Bronchial epithelial cell (primary cell): Measurements from ENCODE around the gene F9. TPM values are rescaled to one million over a fixed set of nuclear protein-coding genes. Genes with fewer than 3 reads are reported as not detected.

Source experiments
- DNase-seq: peaks from one replicate; pipeline ENCODE4 v3.0.0-alpha.2; 2010; ENCODE audit warnings: low read depth
- FAIRE-seq: peaks from 2 replicates; lab custom pipeline; 2011; peaks lifted over from hg19 to GRCh38; lab: Jason Lieb, UNC
- H3K27me3 ChIP-seq: 2 replicates; pipeline ENCODE4 v1.5.1; 2011; ENCODE audit warnings: low read length; ENCODE audit not compliant: control insufficient read depth, insufficient read depth
- H3K36me3 ChIP-seq: 2 replicates; pipeline ENCODE4 v1.5.1; 2011; ENCODE audit warnings: low read length; ENCODE audit not compliant: control insufficient read depth, insufficient read depth
- H3K4me3 ChIP-seq: 2 replicates; pipeline ENCODE4 v1.5.1; 2011; ENCODE audit warnings: mild to moderate bottlenecking, low read depth, low read length, control low read depth
- total RNA-seq: library from RNA; depleted of rRNA; stranded (reverse); fragments of >200 nt; gene quantifications from 2 replicates; pipeline ENCODE4 v1.2.1, GENCODE V29; 2014
- TF ChIP-seq, protein P1 (sequence below): IDR thresholded peaks from 2 replicates; pipeline ENCODE4 v1.5.1; 2011; ENCODE audit warnings: mild to moderate bottlenecking, moderate library complexity, low read length, control low read depth, inconsistent platforms; ENCODE audit not compliant: insufficient read depth, severe bottlenecking

The F9 gene
- total RNA-seq = not detected in 2 replicates

GRCh38 chrX:139530550-139530949, at the start of gene F9:
TSS of gene F9 (plus strand) at chrX:139530739. CDS start at chrX:139530765, 26 bp downstream.
- FAIRE-seq (no peak), DNase-seq (no peak)
- Histone ChIP-seq H3K27me3 (no peaks in the 10 kb centered on the region), H3K4me3 (no peak within 1 kb of the TSS), H3K36me3 (no peaks in the 10 kb centered on the region)
- TF ChIP-seq, protein P1, sequence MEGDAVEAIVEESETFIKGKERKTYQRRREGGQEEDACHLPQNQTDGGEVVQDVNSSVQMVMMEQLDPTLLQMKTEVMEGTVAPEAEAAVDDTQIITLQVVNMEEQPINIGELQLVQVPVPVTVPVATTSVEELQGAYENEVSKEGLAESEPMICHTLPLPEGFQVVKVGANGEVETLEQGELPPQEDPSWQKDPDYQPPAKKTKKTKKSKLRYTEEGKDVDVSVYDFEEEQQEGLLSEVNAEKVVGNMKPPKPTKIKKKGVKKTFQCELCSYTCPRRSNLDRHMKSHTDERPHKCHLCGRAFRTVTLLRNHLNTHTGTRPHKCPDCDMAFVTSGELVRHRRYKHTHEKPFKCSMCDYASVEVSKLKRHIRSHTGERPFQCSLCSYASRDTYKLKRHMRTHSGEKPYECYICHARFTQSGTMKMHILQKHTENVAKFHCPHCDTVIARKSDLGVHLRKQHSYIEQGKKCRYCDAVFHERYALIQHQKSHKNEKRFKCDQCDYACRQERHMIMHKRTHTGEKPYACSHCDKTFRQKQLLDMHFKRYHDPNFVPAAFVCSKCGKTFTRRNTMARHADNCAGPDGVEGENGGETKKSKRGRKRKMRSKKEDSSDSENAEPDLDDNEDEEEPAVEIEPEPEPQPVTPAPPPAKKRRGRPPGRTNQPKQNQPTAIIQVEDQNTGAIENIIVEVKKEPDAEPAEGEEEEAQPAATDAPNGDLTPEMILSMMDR = no peak

DNA sequence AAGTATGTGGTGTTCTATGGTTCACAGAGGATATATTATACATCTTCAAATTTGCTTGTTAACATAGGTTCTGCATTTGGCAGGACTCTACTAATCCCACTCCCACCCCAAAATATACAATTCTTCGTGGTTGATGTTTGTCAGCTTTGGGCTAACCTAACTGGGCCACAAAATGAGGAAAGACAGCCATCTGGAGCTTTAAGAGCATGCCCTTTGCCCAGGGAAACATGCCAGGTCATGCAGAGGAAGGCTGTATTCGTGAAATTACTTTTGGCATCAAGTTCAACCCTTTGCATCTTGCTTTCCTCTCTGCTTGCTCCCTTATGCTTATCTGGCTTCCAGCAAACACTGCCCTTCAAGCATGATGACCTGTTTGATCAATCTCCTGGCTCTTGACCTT, 46.8 kb upstream of the F9 start:
- no peaks in the 10 kb centered on the region for H3K36me3 ChIP-seq
- H3K27me3 ChIP-seq = no peaks in the 10 kb centered on the region
- FAIRE-seq = no peak
- H3K4me3 ChIP-seq = no peak overlapping the region
- TF ChIP-seq, protein P1 = no peak
- no peak for DNase-seq

GRCh38 chrX:139484591-139484990, 45.9 kb upstream of the F9 start:
- TF ChIP-seq, protein P1 = no peak
- FAIRE-seq (no peak), DNase-seq (no peak)
- Histone ChIP-seq H3K36me3 (no peaks in the 10 kb centered on the region), H3K4me3 (no peak overlapping the region), H3K27me3 (no peaks in the 10 kb centered on the region)

GRCh38 chrX:139495324-139495723, 35.2 kb upstream of the F9 start:
- TF ChIP-seq, protein P1 = no peak
- no peak for DNase-seq
- Histone ChIP-seq H3K27me3 (no peaks in the 10 kb centered on the region), H3K36me3 (no peaks in the 10 kb centered on the region), H3K4me3 (no peak overlapping the region)
- no peak for FAIRE-seq

DNA sequence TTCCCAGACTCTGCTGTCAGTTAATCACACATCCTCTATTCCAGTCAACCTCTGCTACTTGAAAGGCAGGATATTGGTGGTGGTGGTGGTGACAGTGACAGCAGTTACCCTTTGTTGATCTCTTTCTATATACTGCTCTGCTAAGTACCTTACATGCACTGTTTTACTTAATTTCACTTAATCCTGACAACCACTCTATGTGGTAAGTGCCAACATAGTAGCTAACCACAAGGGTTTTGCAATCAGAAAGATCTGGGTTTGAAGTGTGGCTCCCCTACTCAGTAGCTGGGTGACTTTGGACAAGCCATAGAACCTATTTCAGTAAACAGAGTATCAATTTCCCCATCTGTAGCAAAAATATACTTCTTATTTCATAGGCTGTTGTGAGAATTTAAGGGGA, 24.2 kb upstream of the F9 start:
- Histone ChIP-seq H3K27me3 (no peaks in the 10 kb centered on the region), H3K4me3 (no peak overlapping the region), H3K36me3 (no peaks in the 10 kb centered on the region)
- DNase-seq = no peak
- no peak for FAIRE-seq
- TF ChIP-seq, protein P1 = no peak

DNA sequence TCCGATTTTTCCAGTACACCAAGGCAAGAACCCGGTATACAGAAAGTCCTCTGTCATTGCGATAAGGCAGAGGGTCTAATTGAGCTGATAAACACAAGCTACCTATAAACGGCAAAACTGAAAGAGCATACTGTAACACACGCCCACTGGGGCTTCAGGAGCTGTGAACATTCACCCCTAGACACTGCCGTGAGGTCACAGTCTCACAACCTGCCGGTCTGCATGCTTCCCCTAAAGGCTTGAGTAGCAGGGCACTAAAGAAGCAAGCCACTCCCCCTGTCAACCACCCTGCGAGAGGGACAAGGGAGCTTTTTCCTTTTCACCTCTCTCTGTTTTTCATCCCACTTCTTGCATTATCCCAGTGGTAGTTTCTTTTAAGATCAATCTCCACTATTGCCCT, 22.4 kb upstream of the F9 start:
- no peak for DNase-seq
- no peak for FAIRE-seq
- Histone ChIP-seq H3K36me3 (no peaks in the 10 kb centered on the region), H3K4me3 (no peak overlapping the region), H3K27me3 (no peaks in the 10 kb centered on the region)
- TF ChIP-seq, protein P1 = no peak
